Mesodermal cell (in vitro differentiated cells): ENCODE data around the gene SRD5A1.
A peak's percentile ranks its signal among the peaks of the same experiment; 100 is the strongest.

Experiments used
- H3K27ac ChIP-seq: 2 replicates; pipeline ENCODE4 v1.7.0; 2013; ENCODE audit warnings: mild to moderate bottlenecking, low read depth, low read length, moderate library complexity; ENCODE audit not compliant: severe bottlenecking
- H3K36me3 ChIP-seq: 2 replicates; pipeline ENCODE4 v1.7.1; 2013; ENCODE audit warnings: mild to moderate bottlenecking, low read length, moderate library complexity; ENCODE audit not compliant: control insufficient read depth, insufficient read depth
- H3K4me1 ChIP-seq: one replicate; pipeline ENCODE4 v1.7.1; 2013; ENCODE audit warnings: mild to moderate bottlenecking, low read length; ENCODE audit not compliant: insufficient read depth, control insufficient read depth, poor library complexity, severe bottlenecking
- H3K4me3 ChIP-seq: 2 replicates; pipeline ENCODE4 v1.7.0; 2013; ENCODE audit warnings: low read length, control low read depth, mild to moderate bottlenecking; ENCODE audit not compliant: insufficient read depth, poor library complexity, severe bottlenecking; ENCODE audit errors: extremely low read depth
- H3K9me3 ChIP-seq: 2 replicates; pipeline ENCODE4 v1.7.1; 2013; ENCODE audit warnings: mild to moderate bottlenecking, low read length, moderate library complexity; ENCODE audit not compliant: control insufficient read depth
- WGBS, 2 experiments: methylation state at CpG; one replicate each; pipeline ENCODE4 v1.1.5; 2013; ENCODE audit warnings: missing lambda C conversion rate in 2 of 2; ENCODE audit not compliant: insufficient coverage in 2 of 2; 5-methylcytosine and 5-hydroxymethylcytosine counted together

Gene SRD5A1

GRCh38 chr5:6702633-6703032 lies 69.4 kb downstream of the SRD5A1 start:
- H3K27ac ChIP-seq = no peak overlapping the region
- no peaks in the 10 kb centered on the region for H3K9me3 ChIP-seq
- H3K4me3 ChIP-seq = no peak overlapping the region
- 97% methylated on average over 5 of the region's 6 CpGs for WGBS, 2 experiments
- peaks cover 29% of the 10 kb centered on the region for H3K4me1 ChIP-seq
- no peaks in the 10 kb centered on the region for H3K36me3 ChIP-seq

GRCh38 chr5:6703806-6704205 lies 70.6 kb downstream of the SRD5A1 start:
- Histone ChIP-seq H3K36me3 (no peaks in the 10 kb centered on the region), H3K27ac (peak overlapping the region; percentile 54), H3K4me3 (no peak overlapping the region), H3K4me1 (peaks cover 29% of the 10 kb centered on the region), H3K9me3 (no peaks in the 10 kb centered on the region)
- WGBS, 2 experiments = 42 to 97% methylated on average over 2 to 5 of the region's 6 CpGs

- H3K36me3 ChIP-seq = no peaks in the 10 kb centered on the region
- H3K9me3 ChIP-seq = no peaks in the 10 kb centered on the region
- WGBS, 2 experiments = 61 to 68% methylated on average over 9 to 10 of the region's 11 CpGs
- H3K4me1 ChIP-seq = peaks cover 29% of the 10 kb centered on the region
- H3K27ac ChIP-seq = peak overlapping the region; percentile 54
- H3K4me3 ChIP-seq = no peak overlapping the region
Measured at GRCh38 chr5:6704361-6704851, 71.2 kb downstream of the SRD5A1 start.

- Histone ChIP-seq H3K27ac (peak overlapping the region; percentile 54), H3K4me1 (peaks cover 29% of the 10 kb centered on the region)
- WGBS, 2 experiments = 86 to 100% methylated on average over 1 to 4 of the region's 6 CpGs
Measured at GRCh38 chr5:6705088-6705487, 71.8 kb downstream of the SRD5A1 start.

GRCh38 chr5:6705959-6706358 lies 72.7 kb downstream of the SRD5A1 start:
- Histone ChIP-seq H3K9me3 (no peaks in the 10 kb centered on the region), H3K4me3 (no peak overlapping the region), H3K36me3 (no peaks in the 10 kb centered on the region), H3K27ac (no peak overlapping the region), H3K4me1 (peaks cover 29% of the 10 kb centered on the region)
- 98 to 100% methylated on average over 3 to 4 of the region's 5 CpGs for WGBS, 2 experiments

More at GRCh38 chr5:6705088-6705487, 71.8 kb downstream of the SRD5A1 start:
- no peaks in the 10 kb centered on the region for H3K9me3 ChIP-seq
- no peaks in the 10 kb centered on the region for H3K36me3 ChIP-seq
- H3K4me3 ChIP-seq = no peak overlapping the region

GRCh38 chr5:6707852-6708251 lies 74.6 kb downstream of the SRD5A1 start:
- H3K4me1 ChIP-seq = peaks cover 29% of the 10 kb centered on the region
- H3K4me3 ChIP-seq = no peak overlapping the region
- no peak overlapping the region for H3K27ac ChIP-seq
- WGBS, 2 experiments = 74% methylated on average over 5 of the region's 6 CpGs
- no peaks in the 10 kb centered on the region for H3K36me3 ChIP-seq
- no peaks in the 10 kb centered on the region for H3K9me3 ChIP-seq

GRCh38 chr5:6708814-6709213 lies 75.6 kb downstream of the SRD5A1 start:
- peaks cover 24% of the 10 kb centered on the region for H3K4me1 ChIP-seq
- 67% methylated on average over 1 of the region's 1 CpG; no CpG with 5 or more reads in 1 of the 2 experiments for WGBS, 2 experiments
- H3K36me3 ChIP-seq = no peaks in the 10 kb centered on the region
- no peak overlapping the region for H3K27ac ChIP-seq
- H3K4me3 ChIP-seq = no peak overlapping the region
- no peaks in the 10 kb centered on the region for H3K9me3 ChIP-seq

GRCh38 chr5:6710070-6710469 lies 76.8 kb downstream of the SRD5A1 start:
- Histone ChIP-seq H3K36me3 (no peaks in the 10 kb centered on the region), H3K9me3 (no peaks in the 10 kb centered on the region), H3K27ac (no peak overlapping the region), H3K4me1 (peaks cover 12% of the 10 kb centered on the region), H3K4me3 (no peak overlapping the region)
- WGBS, 2 experiments = 93 to 97% methylated on average over 2 to 5 of the region's 5 CpGs

- Histone ChIP-seq H3K36me3 (no peaks in the 10 kb centered on the region), H3K4me3 (no peak overlapping the region), H3K27ac (no peak overlapping the region), H3K9me3 (no peaks in the 10 kb centered on the region), H3K4me1 (peaks cover 13% of the 10 kb centered on the region)
- WGBS, 2 experiments = 85 to 86% methylated on average over 13 of the region's 13 CpGs
Measured at GRCh38 chr5:6710551-6711318, 77.5 kb downstream of the SRD5A1 start.

- Histone ChIP-seq H3K9me3 (no peaks in the 10 kb centered on the region), H3K4me3 (peak overlapping the region; percentile 64), H3K27ac (peak overlapping the region; percentile 93), H3K36me3 (peaks cover 3% of the 10 kb centered on the region), H3K4me1 (peaks cover 13% of the 10 kb centered on the region)
- WGBS, 2 experiments = 65 to 88% methylated on average over 4 to 10 of the region's 15 CpGs
Measured at GRCh38 chr5:6711409-6712141, 78.3 kb downstream of the SRD5A1 start.
